Skeletal muscle tissue (tissue), 4 donors: ENCODE results near the gene DNAH12. TPM values are rescaled to one million over a fixed set of nuclear protein-coding genes. Genes with fewer than 3 reads are reported as not detected.
"Not testable (repeated sequence)": the region's sequence is repeated elsewhere in the genome, so short reads cannot be mapped to it uniquely, and the experiment has no call there.

Source experiments
- H3K27ac ChIP-seq: one replicate; pipeline ENCODE4 v1.7.0; 2013; ENCODE audit warnings: mild to moderate bottlenecking, low read depth, low read length, inconsistent platforms
- H3K27me3 ChIP-seq, 3 donors: one replicate each; pipeline ENCODE4 v1.7.0; 2013; ENCODE audit warnings: low read length in 3 of 3; ENCODE audit not compliant: control insufficient read depth in 3 of 3, insufficient read depth in 3 of 3
- H3K36me3 ChIP-seq, 3 donors: one replicate each; pipeline ENCODE4 v1.7.0; 2013; ENCODE audit warnings: low read length in 3 of 3; ENCODE audit not compliant: control insufficient read depth in 3 of 3, insufficient read depth in 3 of 3
- H3K4me1 ChIP-seq, 3 donors: one replicate each; pipeline ENCODE4 v1.7.0; 2013; ENCODE audit warnings: low read length in 3 of 3, mild to moderate bottlenecking in 3 of 3; ENCODE audit not compliant: control insufficient read depth in 3 of 3, insufficient read depth in 3 of 3
- H3K4me3 ChIP-seq, 3 donors: one replicate each; pipeline ENCODE4 v1.7.0; 2013; ENCODE audit warnings: low read length in 3 of 3
- H3K9ac ChIP-seq, 3 donors: one replicate each; pipeline ENCODE4 v1.7.0; 2013; ENCODE audit warnings: low read length in 3 of 3, mild to moderate bottlenecking in 3 of 3, moderate library complexity in 2 of 3, low read depth in 1 of 3
- H3K9me3 ChIP-seq, 3 donors: one replicate each; pipeline ENCODE4 v1.7.0; 2013; ENCODE audit warnings: low read length in 3 of 3; ENCODE audit not compliant: control insufficient read depth in 3 of 3
- total RNA-seq: library from RNA; depleted of rRNA; stranded (reverse); fragments of >200 nt; gene quantifications from one replicate; pipeline ENCODE4 v1.2.3, GENCODE V29; 2014
- donor health status: Osteomylitis.

The DNAH12 gene
- total RNA-seq, 1 donor from 2014 or later = 0.52 TPM

GRCh38 chr3:57545636-57546268 lies 1.6 kb upstream of the DNAH12 start:
- no peaks in the 10 kb centered on the region for H3K36me3 ChIP-seq
- no peak overlapping the region for H3K4me3 ChIP-seq
- H3K4me1 ChIP-seq = no peaks in the 10 kb centered on the region
- no peak overlapping the region for H3K27ac ChIP-seq
- H3K9ac ChIP-seq = no peak overlapping the region
- H3K9me3 ChIP-seq = no peaks in the 10 kb centered on the region
- H3K27me3 ChIP-seq = peaks cover 0 to 7% (median 4%) of the 10 kb centered on the region in 3 donors

- H3K9ac ChIP-seq = no peak overlapping the region
- H3K4me3 ChIP-seq = no peak overlapping the region
- no peaks in the 10 kb centered on the region for H3K4me1 ChIP-seq
- no peaks in the 10 kb centered on the region for H3K27me3 ChIP-seq
- no peaks in the 10 kb centered on the region for H3K9me3 ChIP-seq
- H3K36me3 ChIP-seq = no peaks in the 10 kb centered on the region
- no peak overlapping the region for H3K27ac ChIP-seq
Measured at GRCh38 chr3:57538465-57538864, 5.7 kb downstream of the DNAH12 start.

- Histone ChIP-seq H3K27ac (no peak overlapping the region), H3K4me1 (no peaks in the 10 kb centered on the region), H3K36me3 (no peaks in the 10 kb centered on the region), H3K4me3 (no peak overlapping the region), H3K27me3 (no peaks in the 10 kb centered on the region), H3K9ac (no peak overlapping the region), H3K9me3 (no peaks in the 10 kb centered on the region)
Measured at GRCh38 chr3:57530071-57530608, 14.0 kb downstream of the DNAH12 start.

GRCh38 chr3:57518276-57518915 lies 25.7 kb downstream of the DNAH12 start:
- Histone ChIP-seq H3K4me3 (no peak overlapping the region), H3K9ac (no peak overlapping the region), H3K4me1 (no peaks in the 10 kb centered on the region), H3K27me3 (no peaks in the 10 kb centered on the region), H3K9me3 (no peaks in the 10 kb centered on the region), H3K36me3 (no peaks in the 10 kb centered on the region), H3K27ac (no peak overlapping the region)

- Histone ChIP-seq H3K9ac (no peak overlapping the region), H3K4me1 (no peaks in the 10 kb centered on the region), H3K9me3 (no peaks in the 10 kb centered on the region), H3K4me3 (no peak overlapping the region), H3K36me3 (no peaks in the 10 kb centered on the region), H3K27me3 (no peaks in the 10 kb centered on the region), H3K27ac (no peak overlapping the region)
Measured at GRCh38 chr3:57512166-57512565, 32.0 kb downstream of the DNAH12 start.

- no peaks in the 10 kb centered on the region for H3K4me1 ChIP-seq
- no peak overlapping the region for H3K9ac ChIP-seq
- H3K27ac ChIP-seq = no peak overlapping the region
- H3K9me3 ChIP-seq = no peaks in the 10 kb centered on the region
- no peaks in the 10 kb centered on the region for H3K27me3 ChIP-seq
- no peak overlapping the region for H3K4me3 ChIP-seq
- H3K36me3 ChIP-seq = no peaks in the 10 kb centered on the region
Measured at GRCh38 chr3:57505901-57506300, 38.2 kb downstream of the DNAH12 start.

- no peaks in the 10 kb centered on the region for H3K9me3 ChIP-seq
Measured at GRCh38 chr3:57500506-57500905, 43.6 kb downstream of the DNAH12 start.

GRCh38 chr3:57497904-57498303 lies 46.2 kb downstream of the DNAH12 start:
- no peak overlapping the region for H3K9ac ChIP-seq
- H3K27me3 ChIP-seq = no peaks in the 10 kb centered on the region
- H3K36me3 ChIP-seq = no peaks in the 10 kb centered on the region
- H3K9me3 ChIP-seq = no peaks in the 10 kb centered on the region
- no peak overlapping the region for H3K4me3 ChIP-seq
- H3K27ac ChIP-seq = no peak overlapping the region
- H3K4me1 ChIP-seq = no peaks in the 10 kb centered on the region

More at GRCh38 chr3:57500506-57500905, 43.6 kb downstream of the DNAH12 start:
- Histone ChIP-seq H3K27ac (no peak overlapping the region), H3K36me3 (no peaks in the 10 kb centered on the region), H3K4me3 (no peak overlapping the region), H3K27me3 (no peaks in the 10 kb centered on the region), H3K4me1 (no peaks in the 10 kb centered on the region), H3K9ac (no peak overlapping the region)

- Histone ChIP-seq H3K27ac (no peak overlapping the region), H3K27me3 (no peaks in the 10 kb centered on the region), H3K4me1 (no peaks in the 10 kb centered on the region), H3K36me3 (no peaks in the 10 kb centered on the region), H3K9ac (no peak overlapping the region), H3K9me3 (no peaks in the 10 kb centered on the region), H3K4me3 (no peak overlapping the region)
Measured at GRCh38 chr3:57484563-57484962, 59.6 kb downstream of the DNAH12 start.

- H3K27ac ChIP-seq, H3K9ac ChIP-seq, H3K4me3 ChIP-seq, H3K27me3 ChIP-seq, H3K4me1 ChIP-seq, H3K9me3 ChIP-seq, H3K36me3 ChIP-seq: not testable (repeated sequence)
Measured at GRCh38 chr3:57477193-57477592, 67.0 kb downstream of the DNAH12 start.
